Fibroblast of lung (primary cell): ENCODE data around the gene CPNE4. TPM values are rescaled to one million over a fixed set of nuclear protein-coding genes. Genes with fewer than 3 reads are reported as not detected.
A peak's percentile ranks its signal among the peaks of the same experiment; 100 is the strongest.

Experiments used
- DNase-seq, 2 donors: peaks; one replicate each; pipeline versions ENCODE4 v3.0.0 to v3.0.0-alpha.2; 2010; ENCODE audit warnings: low read depth in 2 of 2
- H2AFZ ChIP-seq: 2 replicates; pipeline ENCODE4 v1.5.1; 2012; ENCODE audit warnings: low read length, control low read depth, inconsistent platforms
- H3K27ac ChIP-seq: 2 replicates; pipeline ENCODE4 v1.5.1; 2011; ENCODE audit warnings: low read length, control low read depth; ENCODE audit not compliant: insufficient read depth
- H3K27me3 ChIP-seq: 2 replicates; pipeline ENCODE4 v1.5.1; 2011; ENCODE audit warnings: mild to moderate bottlenecking, low read length; ENCODE audit not compliant: control insufficient read depth, insufficient read depth
- H3K36me3 ChIP-seq: 2 replicates; pipeline ENCODE4 v1.5.1; 2011; ENCODE audit warnings: low read length; ENCODE audit not compliant: control insufficient read depth, insufficient read depth
- H3K4me1 ChIP-seq: 2 replicates; pipeline ENCODE4 v1.5.1; 2011; ENCODE audit warnings: low read length; ENCODE audit not compliant: control insufficient read depth, insufficient read depth; ENCODE audit errors: extremely low read depth
- H3K4me2 ChIP-seq: 2 replicates; pipeline ENCODE4 v1.5.1; 2011; ENCODE audit warnings: low read length, control low read depth; ENCODE audit not compliant: insufficient read depth; ENCODE audit errors: extremely low read depth
- H3K4me3 ChIP-seq, 4 experiments: fragments of 200-600 bp in 1 of 4; sonication (generic) in 1 of 4; replicated peaks in 1 of 4; 2 replicates each; pipeline ENCODE4 v1.5.1; 2011 to 2016; ENCODE audit warnings: low read length in 4 of 4, low read depth in 3 of 4, mild to moderate bottlenecking in 3 of 4, control low read depth in 2 of 4, inconsistent platforms in 1 of 4, mixed read lengths in 1 of 4; ENCODE audit not compliant: insufficient read depth in 1 of 4; ENCODE audit errors: control extremely low read depth in 1 of 4
- H3K79me2 ChIP-seq: 2 replicates; pipeline ENCODE4 v1.5.1; 2012; ENCODE audit warnings: mild to moderate bottlenecking, low read length, inconsistent platforms; ENCODE audit not compliant: control insufficient read depth, insufficient read depth
- H3K9ac ChIP-seq: 2 replicates; pipeline ENCODE4 v1.5.1; 2011; ENCODE audit warnings: mild to moderate bottlenecking, low read length, control low read depth; ENCODE audit not compliant: insufficient read depth
- H3K9me3 ChIP-seq: 2 replicates; pipeline ENCODE4 v1.5.1; 2012; ENCODE audit warnings: low read depth, low read length; ENCODE audit not compliant: control insufficient read depth, insufficient read depth
- H4K20me1 ChIP-seq: 2 replicates; pipeline ENCODE4 v1.5.1; 2011; ENCODE audit warnings: low read length; ENCODE audit not compliant: control insufficient read depth, insufficient read depth; ENCODE audit errors: extremely low read depth
- CTCF ChIP-seq, 2 donors: IDR thresholded peaks in 1 of 2; conservative IDR thresholded peaks in 1 of 2; 1 replicate in 1 of 2; 2 replicates in 1 of 2; pipeline ENCODE4 v1.5.1; 2011 to 2012; ENCODE audit warnings: low read length in 2 of 2, control low read depth in 1 of 2, inconsistent platforms in 1 of 2, low read depth in 1 of 2, mild to moderate bottlenecking in 1 of 2
- EZH2 ChIP-seq: IDR thresholded peaks from 2 replicates; pipeline ENCODE4 v1.5.1; 2012; ENCODE audit warnings: low read length, control low read depth, mild to moderate bottlenecking; ENCODE audit errors: missing control alignments
- polyA plus RNA-seq, 2 donors: library from polyadenylated mRNA; depleted of rRNA in 1 of 2; stranded (reverse) in 1 of 2; unstranded in 1 of 2; fragments of >200 nt; gene quantifications; 2 replicates each; pipeline ENCODE4 v1.2.1, GENCODE V29; 2011 to 2012; ENCODE audit warnings: missing spikeins in 1 of 2
- total RNA-seq: library from RNA; depleted of rRNA; stranded (reverse); fragments of >200 nt; gene quantifications from 2 replicates; pipeline ENCODE4 v1.2.1, GENCODE V29; 2014

The CPNE4 gene
- total and polyA plus RNA-seq, 2 donors (not counting 1 experiment from before 2014, with no cell fraction given) = 0.17 TPM; not detected in 1

DNA sequence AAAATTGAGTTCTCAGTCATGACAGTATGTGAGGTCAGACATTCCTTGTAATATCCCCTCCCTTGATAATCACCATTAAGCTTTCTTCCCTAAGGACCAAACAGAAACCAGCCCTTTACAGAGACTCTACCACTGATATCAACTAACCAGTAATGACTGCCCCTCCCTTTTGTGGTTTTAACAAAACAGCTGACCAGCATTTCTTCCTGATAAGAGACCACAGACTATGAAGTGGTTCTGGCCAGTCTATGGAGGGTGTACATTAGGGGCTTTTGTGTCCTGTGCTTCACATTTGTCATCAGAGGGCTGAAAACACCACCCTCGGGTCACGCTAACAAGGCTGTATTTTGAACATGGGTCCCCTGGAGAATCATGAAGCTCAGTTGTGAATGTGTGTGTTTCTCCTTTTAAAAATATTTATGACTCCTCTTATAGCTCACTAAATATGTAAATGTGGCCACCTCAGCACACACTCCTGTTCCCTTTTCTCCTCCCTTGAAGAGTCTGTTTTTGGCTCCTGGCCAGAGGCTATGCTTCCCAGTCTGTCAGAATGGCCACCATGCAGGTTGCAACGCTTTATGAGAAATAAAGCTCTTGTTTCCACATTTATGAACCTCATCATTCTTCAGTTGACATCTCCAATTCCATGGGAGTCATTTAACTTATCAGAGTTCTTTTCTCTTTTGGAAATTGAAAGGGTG, 239.3 kb downstream of the CPNE4 start:
- no peak overlapping the region for H3K4me3 ChIP-seq

DNA sequence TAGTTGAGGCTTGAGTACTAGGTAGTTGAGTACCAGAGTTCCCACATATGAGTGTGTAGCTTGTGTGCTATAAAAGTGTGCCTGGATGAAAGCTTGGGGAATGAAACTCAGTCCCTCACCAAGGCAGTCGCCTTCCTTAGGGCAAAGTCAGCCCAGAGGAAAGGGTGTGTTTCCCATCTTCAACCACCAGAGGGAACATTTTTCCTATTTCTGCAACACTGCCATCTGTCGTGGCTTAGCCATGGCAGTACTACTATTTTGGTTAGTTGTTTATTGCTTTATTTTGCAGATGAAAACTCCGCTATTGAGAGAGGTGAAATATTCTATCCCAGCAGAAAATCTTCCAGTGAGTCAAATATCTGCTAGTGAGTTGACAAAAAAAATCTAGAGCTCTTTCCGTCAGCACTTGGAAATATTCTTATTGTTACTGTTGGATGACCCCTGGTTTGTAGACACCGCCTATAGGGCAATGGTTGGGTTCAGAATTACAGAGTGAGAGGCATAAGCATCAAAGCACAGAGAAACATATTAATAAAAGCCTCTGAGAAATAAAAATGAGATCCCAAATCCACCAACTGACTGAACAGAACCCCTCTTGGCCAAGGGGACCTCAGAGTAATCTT, 239.9 kb downstream of the CPNE4 start:
- TF ChIP-seq CTCF (conservative IDR thresholded peaks at IDR 0.05 in 1 of 2, IDR thresholded peaks at IDR 0.05 in 1 of 2; ENCODE audit: low read depth in 1 of 2, low read length in 2 of 2) = peak; percentile 88 to 89
- TF ChIP-seq EZH2 = no peak
- H3K4me2 ChIP-seq = no peak overlapping the region
- H4K20me1 ChIP-seq = no peaks in the 10 kb centered on the region
- peak; percentile 46 to 74 for DNase-seq
- H3K36me3 ChIP-seq = no peaks in the 10 kb centered on the region
- no peaks in the 10 kb centered on the region for H3K4me1 ChIP-seq
- H3K9ac ChIP-seq = no peak overlapping the region
- no peak overlapping the region for H2AFZ ChIP-seq
- no peaks in the 10 kb centered on the region for H3K27me3 ChIP-seq
- H3K27ac ChIP-seq = no peak overlapping the region
- no peaks in the 10 kb centered on the region for H3K9me3 ChIP-seq
- H3K79me2 ChIP-seq = no peaks in the 10 kb centered on the region
- H3K4me3 ChIP-seq = no peak overlapping the region

More for the DNA sequence above, 239.3 kb downstream of the CPNE4 start:
- H3K4me2 ChIP-seq = no peak overlapping the region
- no peaks in the 10 kb centered on the region for H3K36me3 ChIP-seq
- no peak for TF ChIP-seq EZH2
- TF ChIP-seq CTCF (conservative IDR thresholded peaks at IDR 0.05 in 1 of 2, IDR thresholded peaks at IDR 0.05 in 1 of 2; ENCODE audit: low read depth in 1 of 2, low read length in 2 of 2) = no peak
- H4K20me1 ChIP-seq = no peaks in the 10 kb centered on the region
- no peak overlapping the region for H2AFZ ChIP-seq
- H3K9me3 ChIP-seq = no peaks in the 10 kb centered on the region
- no peak overlapping the region for H3K27ac ChIP-seq
- no peak overlapping the region for H3K9ac ChIP-seq
- H3K79me2 ChIP-seq = no peaks in the 10 kb centered on the region
- peak; percentile 32 to 83 for DNase-seq
- no peaks in the 10 kb centered on the region for H3K4me1 ChIP-seq
- no peaks in the 10 kb centered on the region for H3K27me3 ChIP-seq

GRCh38 chr3:131793870-131794269, 240.9 kb downstream of the CPNE4 start:
- no peaks in the 10 kb centered on the region for H3K9me3 ChIP-seq
- no peak overlapping the region for H3K9ac ChIP-seq
- H3K27ac ChIP-seq = no peak overlapping the region
- no peak overlapping the region for H3K4me3 ChIP-seq
- no peak overlapping the region for H2AFZ ChIP-seq
- no peaks in the 10 kb centered on the region for H3K4me1 ChIP-seq
- TF ChIP-seq CTCF (conservative IDR thresholded peaks at IDR 0.05 in 1 of 2, IDR thresholded peaks at IDR 0.05 in 1 of 2; ENCODE audit: low read depth in 1 of 2, low read length in 2 of 2) (no peak), EZH2 (no peak)
- no peak for DNase-seq
- no peak overlapping the region for H3K4me2 ChIP-seq
- H3K36me3 ChIP-seq = no peaks in the 10 kb centered on the region
- H4K20me1 ChIP-seq = no peaks in the 10 kb centered on the region
- H3K79me2 ChIP-seq = no peaks in the 10 kb centered on the region
- no peaks in the 10 kb centered on the region for H3K27me3 ChIP-seq
